Activated naive CD8-positive, alpha-beta T cell treated with anti-CD3 and anti-CD28 coated beads, Interleukin-2, amount 10 ng/mL, durations not matched to agents 7 days and 5 days (primary cell): ENCODE data around the gene SLC35A1. TPM values are rescaled to one million over a fixed set of nuclear protein-coding genes. Genes with fewer than 3 reads are reported as not detected.

Experiments used
- ATAC-seq: fragments of 150-1000 bp; cut with Tn5 transposase; one replicate; pipeline ENCODE4 v1.10.0; 2021; ENCODE audit warnings: low read depth, moderate library complexity
- POLR2A ChIA-PET: fragments of 350-600 bp; sonication (Branson Sonifier 250); formaldehyde crosslinking; loops from one replicate; lab custom pipeline; 2021; ENCODE audit warnings: antibody characterized with exemption; lab: Charles Lee
- DNase-seq: peaks from one replicate; pipeline ENCODE4 v3.0.0; 2021
- H3K27ac Mint-ChIP-seq: one replicate; pipeline ENCODE4 v1.8.0; 2022; ENCODE audit warnings: mild to moderate bottlenecking, mixed read lengths
- H3K27me3 Mint-ChIP-seq: one replicate; pipeline ENCODE4 v1.8.0; 2022; ENCODE audit warnings: mild to moderate bottlenecking, moderate library complexity, mixed read lengths
- H3K36me3 Mint-ChIP-seq: one replicate; pipeline ENCODE4 v1.8.0; 2021; ENCODE audit warnings: mild to moderate bottlenecking, mixed read lengths
- H3K4me1 Mint-ChIP-seq: one replicate; pipeline ENCODE4 v1.8.0; 2021; ENCODE audit warnings: mixed read lengths
- H3K4me3 Mint-ChIP-seq: one replicate; pipeline ENCODE4 v1.8.0; 2022; ENCODE audit warnings: mild to moderate bottlenecking, moderate library complexity, mixed read lengths
- H3K9me3 Mint-ChIP-seq: one replicate; pipeline ENCODE4 v1.8.0; 2021; ENCODE audit warnings: mixed read lengths
- total RNA-seq, 2 experiments: library from RNA; stranded (reverse); gene quantifications; one replicate each; pipeline ENCODE4 v1.2.3, GENCODE V29; 2021

The SLC35A1 gene
- 10 to 100 TPM; 14.1 to 14.9 TPM for total RNA-seq

DNA sequence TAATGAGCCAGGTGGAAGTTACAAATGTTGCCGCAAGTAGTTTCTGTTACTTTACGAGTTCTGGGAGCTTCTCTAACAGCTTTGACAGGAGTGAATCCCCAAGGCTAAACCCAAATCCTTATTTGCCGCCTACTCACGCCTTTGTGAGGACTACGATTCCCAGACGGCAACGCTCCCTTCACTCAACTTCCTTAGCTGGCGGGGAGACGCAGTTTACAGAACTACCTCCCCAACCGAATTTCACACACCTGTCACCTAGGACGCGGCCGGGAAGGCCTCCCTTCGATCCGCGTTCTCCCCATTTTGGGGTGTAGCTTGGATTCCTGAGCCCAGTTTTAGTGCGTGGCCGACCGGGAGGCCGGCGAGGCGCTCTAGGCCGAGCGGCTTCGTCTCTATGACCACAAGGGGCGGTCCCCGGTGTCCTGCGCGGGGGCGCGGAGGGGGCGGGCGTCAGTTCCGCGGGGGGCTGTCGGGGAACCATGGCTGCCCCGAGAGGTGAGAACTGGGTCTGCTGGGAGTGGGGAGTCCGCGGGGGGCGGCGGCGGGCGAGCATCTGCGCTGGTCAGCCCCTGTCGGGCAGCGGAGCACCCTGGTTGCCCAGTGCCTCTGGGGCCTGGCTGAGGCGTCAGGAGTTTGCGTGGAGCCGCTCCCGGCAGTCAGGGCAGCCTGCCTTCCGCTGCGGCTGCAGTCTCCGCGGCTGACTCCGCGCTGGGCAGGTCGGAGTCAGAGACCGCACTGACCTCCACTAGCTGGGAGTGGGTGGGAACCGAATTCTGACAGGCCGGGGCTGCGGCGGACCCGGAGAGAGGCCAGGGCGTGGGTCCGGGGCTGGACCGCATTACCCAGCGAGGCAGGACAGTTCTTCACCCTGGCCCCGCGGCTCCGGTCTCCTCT, at the start of gene SLC35A1:
TSS of gene SLC35A1 (plus strand) at position 450 of the 894 bp plus-strand sequence. CDS start at position 480, 30 bp downstream.
- DNase-seq (peak; percentile 89), ATAC-seq (peak; percentile 91)
- Mint-ChIP-seq H3K9me3 (no peaks in the 10 kb centered on the region), H3K36me3 (no peaks in the 10 kb centered on the region), H3K4me3 (peak within 1 kb of the TSS; percentile 98), H3K27me3 (peaks cover 5% of the 10 kb centered on the region), H3K4me1 (peaks cover 10% of the 10 kb centered on the region), H3K27ac (peak within 1 kb of the TSS; percentile 98)
- POLR2A ChIA-PET = interaction anchor here (0.6 to 1.0 kb wide), 4 partner anchors 23 to 1878 kb away, joined by 3 to 7 read pairs (median 4); partner anchors contain the start of genes ORC3 and RARS2

GRCh38 chr6:87426789-87427188, 46.0 kb upstream of the SLC35A1 start:
- Mint-ChIP-seq H3K4me1 (no peaks in the 10 kb centered on the region), H3K27ac (no peak overlapping the region), H3K4me3 (no peak overlapping the region), H3K27me3 (peaks cover 16% of the 10 kb centered on the region), H3K36me3 (no peaks in the 10 kb centered on the region), H3K9me3 (no peaks in the 10 kb centered on the region)
- ATAC-seq = no peak
- no peak for DNase-seq
- POLR2A ChIA-PET = no interaction called here

- Mint-ChIP-seq H3K9me3 (no peaks in the 10 kb centered on the region), H3K27ac (no peak overlapping the region), H3K4me3 (no peak overlapping the region), H3K36me3 (no peaks in the 10 kb centered on the region), H3K27me3 (peaks cover 12% of the 10 kb centered on the region), H3K4me1 (no peaks in the 10 kb centered on the region)
- ATAC-seq (no peak), DNase-seq (no peak)
- POLR2A ChIA-PET = no interaction called here
These were observed 42.3 kb upstream of the SLC35A1 start for GRCh38 chr6:87430499-87430898.

GRCh38 chr6:87431263-87431662, 41.5 kb upstream of the SLC35A1 start:
- Mint-ChIP-seq H3K4me3 (no peak overlapping the region), H3K27me3 (peaks cover 9% of the 10 kb centered on the region), H3K9me3 (no peaks in the 10 kb centered on the region), H3K36me3 (no peaks in the 10 kb centered on the region), H3K27ac (no peak overlapping the region), H3K4me1 (no peaks in the 10 kb centered on the region)
- DNase-seq (no peak), ATAC-seq (no peak)
- POLR2A ChIA-PET = no interaction called here

DNA sequence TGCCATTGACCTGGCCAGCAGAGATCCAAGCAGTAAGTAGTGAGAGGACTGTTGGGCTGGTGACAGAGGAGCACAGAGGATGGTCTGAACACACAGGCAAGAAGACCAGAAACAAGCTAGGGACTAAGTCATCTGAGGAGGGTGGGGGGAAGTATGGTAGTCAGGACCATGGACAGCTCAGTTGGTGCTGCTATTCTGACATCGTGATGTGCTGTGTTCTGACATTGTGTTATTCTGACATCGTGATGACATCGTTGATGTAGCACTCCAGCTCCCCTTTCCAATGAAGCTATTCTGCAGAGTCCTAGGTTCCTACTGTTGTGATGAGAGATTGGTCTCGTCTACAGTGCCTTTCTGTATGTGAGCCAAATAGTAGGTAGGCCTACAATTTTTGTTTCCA, 36.3 kb upstream of the SLC35A1 start:
- ATAC-seq = peak; percentile 77

DNA sequence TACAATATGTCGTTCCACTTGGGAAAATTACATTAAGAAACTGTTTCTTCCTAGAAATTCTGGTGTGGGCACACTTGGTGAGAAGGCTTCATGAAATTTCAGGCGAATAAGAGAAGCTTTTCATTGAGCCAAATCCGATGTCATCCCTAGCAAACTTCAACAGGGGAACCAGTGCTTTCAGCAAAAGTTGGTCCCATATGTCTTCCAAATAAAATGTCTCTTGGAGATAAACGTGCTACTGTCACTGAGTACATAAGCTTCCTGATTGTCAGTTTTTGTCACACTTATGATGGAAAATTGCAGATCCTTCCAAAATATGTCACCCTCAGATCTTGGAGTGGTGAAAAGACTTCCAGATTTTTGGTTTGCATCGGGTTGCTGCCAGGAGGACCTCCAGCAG, 31.1 kb upstream of the SLC35A1 start:
- Mint-ChIP-seq H3K27ac (no peak overlapping the region), H3K4me3 (no peak overlapping the region), H3K4me1 (no peaks in the 10 kb centered on the region), H3K27me3 (peaks cover 8% of the 10 kb centered on the region), H3K36me3 (no peaks in the 10 kb centered on the region), H3K9me3 (no peaks in the 10 kb centered on the region)
- DNase-seq (no peak), ATAC-seq (no peak)
- POLR2A ChIA-PET = no interaction called here

More for the DNA sequence above, 36.3 kb upstream of the SLC35A1 start:
- Mint-ChIP-seq H3K4me3 (no peak overlapping the region), H3K36me3 (no peaks in the 10 kb centered on the region), H3K27me3 (peaks cover 2% of the 10 kb centered on the region), H3K27ac (no peak overlapping the region), H3K4me1 (no peaks in the 10 kb centered on the region), H3K9me3 (no peaks in the 10 kb centered on the region)
- DNase-seq = peak; percentile 37
- POLR2A ChIA-PET = no interaction called here

DNA sequence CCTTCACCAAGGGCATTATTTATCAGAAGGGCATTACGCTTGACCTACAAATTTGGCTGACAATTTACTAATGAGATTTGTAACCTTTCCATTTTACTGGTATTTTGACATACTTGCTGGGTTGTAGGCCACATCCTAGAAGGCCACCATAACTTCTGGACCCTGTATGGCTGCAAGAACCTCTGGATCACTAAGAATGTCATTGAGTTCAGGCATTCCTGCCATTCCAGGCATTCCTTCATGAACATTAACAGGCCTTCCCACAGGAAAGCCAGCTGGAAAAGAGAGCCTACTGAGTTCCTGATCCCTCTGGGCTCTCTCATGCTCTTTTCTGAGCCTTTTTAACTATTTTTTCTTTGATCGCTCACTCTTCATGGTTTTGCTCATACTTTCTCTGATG, 28.4 kb upstream of the SLC35A1 start:
- no peaks in the 10 kb centered on the region for H3K36me3 Mint-ChIP-seq
- no peak overlapping the region for H3K27ac Mint-ChIP-seq
- DNase-seq (no peak), ATAC-seq (no peak)
- H3K27me3 Mint-ChIP-seq = peaks cover 9% of the 10 kb centered on the region
- no peaks in the 10 kb centered on the region for H3K9me3 Mint-ChIP-seq
- no peak overlapping the region for H3K4me3 Mint-ChIP-seq
- no peaks in the 10 kb centered on the region for H3K4me1 Mint-ChIP-seq
- POLR2A ChIA-PET = no interaction called here

DNA sequence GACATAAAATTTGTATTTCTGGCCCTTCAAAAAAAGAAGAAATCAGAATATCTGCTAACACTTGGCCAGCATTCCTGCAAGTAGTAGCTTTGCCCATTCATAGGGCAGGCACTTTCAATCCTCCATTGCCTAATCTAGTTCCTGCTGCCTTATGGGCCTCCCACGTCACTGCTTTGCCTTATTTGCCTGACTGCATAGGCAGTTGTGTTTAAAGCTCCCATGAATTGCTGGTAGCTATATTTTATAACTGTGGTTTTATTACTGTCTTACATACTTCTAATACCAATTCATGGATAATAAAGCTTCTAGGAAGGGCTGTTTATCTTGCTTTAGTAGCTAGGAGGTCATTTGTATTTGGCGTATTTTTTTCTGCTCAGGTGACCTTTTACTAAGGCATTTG, 7.7 kb upstream of the SLC35A1 start:
- POLR2A ChIA-PET = interaction anchor here (0.7 kb wide), 1 partner anchor 125 kb away, joined by 3 read pairs; the partner anchor contains the start of genes ORC3 and RARS2
- DNase-seq (no peak), ATAC-seq (no peak)
- no peaks in the 10 kb centered on the region for H3K36me3 Mint-ChIP-seq
- no peak overlapping the region for H3K4me3 Mint-ChIP-seq
- H3K27ac Mint-ChIP-seq = no peak overlapping the region
- no peaks in the 10 kb centered on the region for H3K9me3 Mint-ChIP-seq
- H3K4me1 Mint-ChIP-seq = no peaks in the 10 kb centered on the region
- H3K27me3 Mint-ChIP-seq = peaks cover 36% of the 10 kb centered on the region

DNA sequence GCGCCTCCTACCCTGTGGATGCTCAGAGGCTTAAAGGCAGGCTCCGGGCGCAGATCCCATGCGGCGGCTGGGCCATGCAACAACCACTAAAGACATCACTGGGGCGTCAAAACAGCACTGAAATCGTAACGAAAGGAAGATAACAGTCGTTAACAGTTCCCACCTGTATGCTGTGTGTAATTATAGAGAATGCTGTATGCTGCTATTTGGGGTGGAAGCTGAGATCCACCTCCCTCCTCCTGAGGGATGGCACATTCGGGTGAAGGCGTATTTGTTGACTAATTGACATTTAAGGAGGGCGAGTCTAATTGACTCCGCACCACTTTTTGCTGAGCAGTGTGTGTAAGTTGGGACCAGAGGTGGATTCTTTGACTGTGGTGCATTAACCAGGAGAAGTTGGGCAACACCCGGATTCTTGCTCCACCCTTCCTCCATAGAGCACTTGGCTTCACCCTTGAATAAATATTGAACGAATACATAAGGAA, 687 bp downstream of the SLC35A1 start:
- DNase-seq (no peak), ATAC-seq (peak; percentile 74)
- peak overlapping the region; percentile 98 for H3K4me3 Mint-ChIP-seq
- POLR2A ChIA-PET = no interaction called here
- H3K9me3 Mint-ChIP-seq = no peaks in the 10 kb centered on the region
- peaks cover 6% of the 10 kb centered on the region for H3K36me3 Mint-ChIP-seq
- H3K27ac Mint-ChIP-seq = peak overlapping the region; percentile 98
- H3K4me1 Mint-ChIP-seq = peaks cover 10% of the 10 kb centered on the region
- peaks cover 3% of the 10 kb centered on the region for H3K27me3 Mint-ChIP-seq

DNA sequence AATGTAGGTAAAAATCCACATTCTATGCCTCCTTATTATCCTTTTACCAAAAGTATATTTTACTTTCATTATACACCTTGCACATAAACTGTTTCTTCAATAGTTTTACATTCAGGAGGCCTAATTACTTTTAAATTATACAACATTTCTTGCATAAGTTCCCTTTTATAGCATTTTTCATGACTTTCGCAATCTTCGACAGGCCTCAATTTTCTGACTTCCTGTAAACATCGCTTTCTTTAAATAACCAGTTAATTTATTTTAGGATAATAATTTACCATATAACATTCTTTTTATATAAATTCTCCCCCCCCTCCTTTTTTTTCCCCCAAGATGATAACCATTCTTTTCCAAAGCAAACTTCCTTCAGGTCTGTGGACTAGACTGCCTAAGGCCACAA, 9.2 kb downstream of the SLC35A1 start:
- H3K36me3 Mint-ChIP-seq = peaks cover 18% of the 10 kb centered on the region
- H3K4me1 Mint-ChIP-seq = peaks cover 15% of the 10 kb centered on the region
- H3K27ac Mint-ChIP-seq = no peak overlapping the region
- no peaks in the 10 kb centered on the region for H3K9me3 Mint-ChIP-seq
- POLR2A ChIA-PET = no interaction called here
- H3K4me3 Mint-ChIP-seq = no peak overlapping the region
- DNase-seq (no peak), ATAC-seq (no peak)
- no peaks in the 10 kb centered on the region for H3K27me3 Mint-ChIP-seq

- DNase-seq (no peak), ATAC-seq (no peak)
- no peak overlapping the region for H3K4me3 Mint-ChIP-seq
- H3K36me3 Mint-ChIP-seq = peaks cover 18% of the 10 kb centered on the region
- H3K27ac Mint-ChIP-seq = no peak overlapping the region
- H3K27me3 Mint-ChIP-seq = no peaks in the 10 kb centered on the region
- H3K4me1 Mint-ChIP-seq = peaks cover 15% of the 10 kb centered on the region
- POLR2A ChIA-PET = no interaction called here
- no peaks in the 10 kb centered on the region for H3K9me3 Mint-ChIP-seq
These were observed 9.6 kb downstream of the SLC35A1 start for GRCh38 chr6:87482366-87482765.

DNA sequence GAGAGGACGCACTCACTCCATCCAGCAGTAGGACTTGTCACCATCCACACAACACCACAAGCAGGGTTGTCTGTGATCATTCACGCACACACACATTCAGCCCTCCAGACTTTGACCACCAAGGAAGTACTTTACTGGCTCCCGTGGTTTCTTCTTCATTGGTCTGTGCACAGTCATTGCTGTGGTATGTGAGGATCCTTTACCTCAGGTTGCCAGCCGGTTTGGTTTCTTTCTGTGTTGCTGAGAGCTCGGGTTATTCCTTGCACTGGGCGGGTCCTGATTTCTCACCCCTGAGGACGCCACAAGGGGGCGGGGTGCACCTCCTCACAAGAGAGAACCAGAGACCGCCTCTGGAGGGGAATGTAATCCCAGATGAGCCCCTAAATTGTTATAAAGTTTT, 11.2 kb downstream of the SLC35A1 start:
- Mint-ChIP-seq H3K27ac (no peak overlapping the region), H3K4me3 (no peak overlapping the region), H3K27me3 (no peaks in the 10 kb centered on the region), H3K4me1 (peaks cover 15% of the 10 kb centered on the region), H3K36me3 (peaks cover 8% of the 10 kb centered on the region), H3K9me3 (no peaks in the 10 kb centered on the region)
- POLR2A ChIA-PET = no interaction called here
- DNase-seq (peak; percentile 39), ATAC-seq (peak; percentile 58)

GRCh38 chr6:87484491-87484890, 11.7 kb downstream of the SLC35A1 start:
- POLR2A ChIA-PET = no interaction called here
- H3K36me3 Mint-ChIP-seq = peaks cover 8% of the 10 kb centered on the region
- H3K27ac Mint-ChIP-seq = no peak overlapping the region
- ATAC-seq (no peak), DNase-seq (no peak)
- no peak overlapping the region for H3K4me3 Mint-ChIP-seq
- H3K4me1 Mint-ChIP-seq = peaks cover 15% of the 10 kb centered on the region
- H3K27me3 Mint-ChIP-seq = no peaks in the 10 kb centered on the region
- no peaks in the 10 kb centered on the region for H3K9me3 Mint-ChIP-seq

- Mint-ChIP-seq H3K27ac (no peak overlapping the region), H3K4me1 (peaks cover 15% of the 10 kb centered on the region), H3K27me3 (no peaks in the 10 kb centered on the region), H3K9me3 (no peaks in the 10 kb centered on the region), H3K36me3 (peaks cover 7% of the 10 kb centered on the region), H3K4me3 (no peak overlapping the region)
- no peak for ATAC-seq
- POLR2A ChIA-PET = no interaction called here
- no peak for DNase-seq
These were observed 14.8 kb downstream of the SLC35A1 start for GRCh38 chr6:87487555-87487954.
